C4-2B (cell line): ENCODE data around the gene NAA40.

Experiments
- H3K27ac ChIP-seq: fragments of 450-650 bp; 2 replicates; pipeline ENCODE4 v1.5.1; 2017
- ZFX ChIP-seq: fragments of 450-650 bp; IDR thresholded peaks from 2 replicates; pipeline ENCODE4 v1.6.1; 2017
- TF ChIP-seq, protein P1 (sequence below): fragments of 450-650 bp; conservative IDR thresholded peaks from 2 replicates; pipeline ENCODE4 v1.5.1; 2017; ENCODE audit warnings: mild to moderate bottlenecking

The NAA40 gene

DNA sequence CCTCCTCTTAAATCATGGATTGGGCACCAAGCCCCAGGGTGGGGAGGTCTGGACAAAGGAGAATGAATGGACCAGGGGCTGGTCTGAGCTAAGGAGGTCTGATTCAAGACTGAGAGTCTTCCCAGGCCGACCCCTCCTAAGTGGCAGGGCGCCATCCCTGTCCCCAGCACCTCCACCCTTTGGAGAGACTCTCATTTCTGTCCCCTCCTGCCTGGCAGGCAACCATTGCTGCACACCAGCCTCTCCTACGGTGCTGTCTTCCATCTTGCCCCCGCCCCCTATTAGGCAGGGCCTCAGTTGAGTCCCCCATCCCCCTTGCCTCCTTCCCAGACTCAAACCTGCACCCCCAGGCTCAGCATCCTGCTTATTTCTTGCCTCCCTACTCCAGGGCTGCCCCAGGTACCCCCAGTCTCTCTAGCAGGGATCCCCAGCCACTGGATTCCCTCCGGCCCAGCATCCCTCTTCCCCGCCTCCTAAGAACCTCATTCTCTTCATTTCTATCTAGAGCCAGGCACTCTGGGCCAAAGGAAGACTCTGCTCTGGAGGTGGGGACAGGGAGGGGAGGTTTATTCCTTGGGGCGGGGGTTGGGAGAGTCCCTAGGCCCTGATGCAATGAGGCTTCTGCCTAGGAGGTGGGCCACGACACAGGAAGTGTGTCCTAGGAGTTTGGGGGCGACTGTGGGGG is 20.2 kb upstream of the NAA40 start:
- TF ChIP-seq ZFX: no peak
- TF ChIP-seq, protein P1, sequence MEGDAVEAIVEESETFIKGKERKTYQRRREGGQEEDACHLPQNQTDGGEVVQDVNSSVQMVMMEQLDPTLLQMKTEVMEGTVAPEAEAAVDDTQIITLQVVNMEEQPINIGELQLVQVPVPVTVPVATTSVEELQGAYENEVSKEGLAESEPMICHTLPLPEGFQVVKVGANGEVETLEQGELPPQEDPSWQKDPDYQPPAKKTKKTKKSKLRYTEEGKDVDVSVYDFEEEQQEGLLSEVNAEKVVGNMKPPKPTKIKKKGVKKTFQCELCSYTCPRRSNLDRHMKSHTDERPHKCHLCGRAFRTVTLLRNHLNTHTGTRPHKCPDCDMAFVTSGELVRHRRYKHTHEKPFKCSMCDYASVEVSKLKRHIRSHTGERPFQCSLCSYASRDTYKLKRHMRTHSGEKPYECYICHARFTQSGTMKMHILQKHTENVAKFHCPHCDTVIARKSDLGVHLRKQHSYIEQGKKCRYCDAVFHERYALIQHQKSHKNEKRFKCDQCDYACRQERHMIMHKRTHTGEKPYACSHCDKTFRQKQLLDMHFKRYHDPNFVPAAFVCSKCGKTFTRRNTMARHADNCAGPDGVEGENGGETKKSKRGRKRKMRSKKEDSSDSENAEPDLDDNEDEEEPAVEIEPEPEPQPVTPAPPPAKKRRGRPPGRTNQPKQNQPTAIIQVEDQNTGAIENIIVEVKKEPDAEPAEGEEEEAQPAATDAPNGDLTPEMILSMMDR: no peak
- no peak overlapping the region for H3K27ac ChIP-seq

DNA sequence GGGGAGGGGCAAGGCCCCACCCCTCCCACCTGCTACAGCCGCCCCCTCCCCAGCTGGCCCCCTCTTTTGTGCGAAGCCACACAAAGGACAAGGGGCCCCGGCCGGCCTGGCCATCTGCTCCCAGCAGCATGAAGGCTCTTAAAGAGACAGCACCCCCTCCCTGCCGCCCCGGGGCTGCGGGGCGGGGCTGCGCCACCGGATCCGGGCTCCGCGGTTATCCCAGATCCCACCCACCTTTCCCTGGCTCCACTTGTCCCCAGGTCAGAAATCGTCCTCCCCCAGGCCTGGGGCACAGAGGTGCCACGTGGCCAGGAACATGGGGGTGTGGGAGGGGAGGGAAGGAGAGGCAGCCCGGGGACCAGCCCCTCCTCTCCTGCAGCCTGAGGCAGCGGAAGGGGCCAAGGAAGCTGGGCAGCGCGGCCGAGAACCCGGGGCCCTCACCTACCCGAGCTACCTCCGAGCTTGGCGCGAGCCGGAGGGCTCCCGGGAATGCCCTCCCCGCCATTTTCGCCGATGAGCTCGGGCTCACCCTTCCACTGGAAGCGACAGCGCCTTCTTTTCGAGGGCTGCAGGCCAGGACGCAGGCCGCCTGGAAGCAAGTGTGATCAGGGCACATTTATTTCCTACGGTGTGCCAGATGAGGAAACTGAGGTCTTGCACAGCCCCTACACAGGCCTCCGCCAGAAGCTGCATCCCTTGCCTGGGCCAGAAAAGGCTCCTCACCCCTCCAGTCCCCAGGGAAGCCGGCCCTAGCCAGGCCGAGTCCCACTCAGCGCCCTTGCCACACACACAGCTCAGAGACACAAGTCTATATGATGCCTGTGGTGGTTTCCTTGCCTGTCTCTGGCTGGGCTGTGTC is 19.3 kb upstream of the NAA40 start:
- no peak for TF ChIP-seq ZFX
- no peak overlapping the region for H3K27ac ChIP-seq

DNA sequence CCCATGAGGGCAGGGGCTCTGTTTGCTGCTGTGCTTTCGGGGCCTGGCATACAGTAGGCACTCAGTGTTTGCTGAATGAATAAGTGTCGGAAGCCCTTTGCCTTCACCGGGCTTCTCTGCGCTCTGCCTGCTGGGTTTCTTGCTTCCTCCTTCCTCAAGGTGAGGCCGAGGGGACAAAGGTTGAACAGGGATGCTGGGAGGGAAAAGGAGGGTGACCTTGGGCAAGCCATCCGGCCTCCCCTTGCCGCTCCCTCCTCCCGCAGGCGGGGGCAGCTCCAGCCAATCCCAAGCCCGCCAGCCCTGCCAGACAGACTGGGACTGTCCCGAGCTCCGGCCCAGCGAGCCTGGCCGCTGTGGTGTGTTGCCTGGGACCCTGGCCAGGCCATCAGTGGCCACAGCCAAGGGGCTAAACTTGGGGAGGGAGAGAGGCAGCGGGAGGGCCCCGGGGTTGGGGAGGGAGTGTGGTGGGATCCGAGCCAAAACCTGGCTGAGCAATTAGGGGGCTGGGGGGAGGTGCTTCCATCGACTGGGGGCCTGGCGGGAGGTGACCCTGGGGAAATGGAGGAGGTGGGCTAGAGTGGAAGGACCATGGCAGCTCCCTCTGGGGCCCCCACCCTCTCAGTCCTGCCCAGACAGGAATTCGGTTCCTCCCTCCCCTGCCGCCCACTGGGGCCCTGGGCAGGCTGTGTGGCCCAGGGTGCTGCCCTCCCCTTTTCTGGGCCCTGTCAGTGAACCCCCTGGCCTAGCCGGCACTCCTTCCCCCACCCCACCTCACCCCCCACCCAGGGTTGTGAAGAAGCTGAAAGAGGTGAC is 18.5 kb upstream of the NAA40 start:
- H3K27ac ChIP-seq: no peak overlapping the region
- TF ChIP-seq, protein P1: no peak
- no peak for TF ChIP-seq ZFX

DNA sequence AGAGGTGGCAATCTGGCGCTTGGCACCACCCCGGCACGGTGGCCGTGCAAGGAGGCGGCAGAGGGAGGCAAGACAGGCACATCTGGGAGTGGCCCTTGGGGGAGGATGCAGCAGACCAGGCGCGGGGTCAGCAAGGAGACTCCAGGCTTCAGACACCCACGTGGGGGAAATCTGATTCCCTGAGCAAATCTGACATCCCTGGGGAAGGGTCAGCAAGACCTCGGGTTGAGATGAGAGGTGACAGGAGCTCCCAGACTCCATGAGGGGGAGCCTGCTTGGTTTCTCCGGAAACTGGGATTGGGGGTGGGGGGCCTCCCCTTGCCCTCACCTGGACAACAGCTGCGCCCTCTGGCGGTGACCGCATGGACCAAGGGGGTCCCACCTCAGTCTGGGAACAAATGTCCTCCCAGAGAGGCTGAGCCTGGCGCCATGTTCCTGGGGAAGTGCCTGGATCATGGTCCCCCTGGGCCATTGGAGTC is 17.8 kb upstream of the NAA40 start:
- TF ChIP-seq, protein P1: no peak
- TF ChIP-seq ZFX: no peak

DNA sequence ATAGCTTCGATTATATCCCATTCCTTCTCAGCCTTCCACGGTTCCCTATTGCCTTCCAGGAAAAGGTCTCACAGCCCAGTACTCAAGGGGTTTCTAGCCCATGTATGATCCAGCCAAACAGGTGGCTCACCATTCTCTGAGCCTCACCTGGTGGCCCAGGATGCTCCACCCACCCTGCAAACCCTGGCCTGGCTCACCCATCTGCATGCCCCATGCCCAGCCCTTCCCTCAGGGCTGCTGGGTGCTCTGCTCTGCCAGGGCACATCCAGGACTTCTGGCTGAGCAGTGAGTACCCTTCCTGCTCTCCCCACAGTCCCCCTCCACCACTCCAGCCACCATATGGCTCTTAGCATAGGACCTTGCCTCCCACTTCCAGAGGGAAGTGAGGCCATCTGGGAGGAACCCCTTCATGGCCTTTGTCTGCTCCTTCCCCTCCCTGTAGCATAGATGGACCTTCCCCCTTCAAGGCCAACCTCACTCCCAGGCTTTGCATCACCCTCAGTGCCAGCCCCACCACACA is 16.1 kb upstream of the NAA40 start:
- no peak overlapping the region for H3K27ac ChIP-seq

More for the DNA sequence above, 17.8 kb upstream of the NAA40 start:
- no peak overlapping the region for H3K27ac ChIP-seq

DNA sequence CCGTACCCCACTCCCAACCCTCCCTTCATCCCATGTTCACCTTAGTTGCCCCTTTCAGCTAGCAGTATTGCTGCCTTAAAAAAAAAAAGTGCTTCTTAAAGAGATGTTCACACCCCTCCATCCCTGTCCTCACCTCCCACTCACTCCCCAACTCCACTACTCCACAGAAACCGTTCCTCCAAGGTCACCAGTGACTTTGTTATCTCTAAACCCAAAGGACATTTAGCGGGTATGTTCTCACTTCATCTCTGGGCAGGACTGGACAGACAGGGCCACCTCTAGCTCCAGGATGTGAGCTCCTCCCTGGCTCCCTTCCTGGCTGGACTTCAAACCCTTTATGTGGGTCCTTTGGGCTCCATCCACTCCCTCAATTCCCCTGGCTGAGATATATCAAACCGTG is 15.5 kb upstream of the NAA40 start:
- TF ChIP-seq, protein P1: no peak
- no peak for TF ChIP-seq ZFX
- H3K27ac ChIP-seq: no peak overlapping the region

More for the DNA sequence above, 16.1 kb upstream of the NAA40 start:
- TF ChIP-seq ZFX: no peak
- TF ChIP-seq, protein P1: no peak

DNA sequence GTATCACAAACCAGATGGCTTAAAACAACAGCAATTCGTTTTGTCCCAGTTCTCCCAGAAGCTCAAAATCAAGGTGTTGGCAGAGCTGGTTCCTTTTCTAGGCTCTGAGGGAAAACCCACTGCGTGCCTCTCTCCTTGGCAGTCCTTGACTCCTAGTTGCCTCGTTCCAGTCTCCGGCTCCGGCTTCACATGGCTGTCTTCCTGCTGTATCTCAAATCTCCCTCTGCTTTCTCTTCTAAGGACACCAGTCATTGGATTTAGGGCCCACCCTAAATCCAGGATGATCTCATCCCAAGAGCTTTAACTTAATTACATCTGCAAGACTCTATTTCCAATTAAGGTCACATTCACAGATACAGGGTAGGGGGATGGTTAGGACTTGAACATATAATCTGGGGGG is 9.2 kb upstream of the NAA40 start:
- no peak overlapping the region for H3K27ac ChIP-seq
- TF ChIP-seq, protein P1: no peak
- no peak for TF ChIP-seq ZFX
